C4-2B (cell line): ENCODE measurements around the gene EVI2A.
"Not testable (repeated sequence)": the region's sequence is repeated elsewhere in the genome, so short reads cannot be mapped to it uniquely, and the experiment has no call there.

ENCODE experiments used
- ZFX ChIP-seq: fragments of 450-650 bp; IDR thresholded peaks from 2 replicates; pipeline ENCODE4 v1.6.1; 2017
- TF ChIP-seq, protein P1 (sequence below): fragments of 450-650 bp; conservative IDR thresholded peaks from 2 replicates; pipeline ENCODE4 v1.5.1; 2017; ENCODE audit warnings: mild to moderate bottlenecking

- TF ChIP-seq, protein P1, sequence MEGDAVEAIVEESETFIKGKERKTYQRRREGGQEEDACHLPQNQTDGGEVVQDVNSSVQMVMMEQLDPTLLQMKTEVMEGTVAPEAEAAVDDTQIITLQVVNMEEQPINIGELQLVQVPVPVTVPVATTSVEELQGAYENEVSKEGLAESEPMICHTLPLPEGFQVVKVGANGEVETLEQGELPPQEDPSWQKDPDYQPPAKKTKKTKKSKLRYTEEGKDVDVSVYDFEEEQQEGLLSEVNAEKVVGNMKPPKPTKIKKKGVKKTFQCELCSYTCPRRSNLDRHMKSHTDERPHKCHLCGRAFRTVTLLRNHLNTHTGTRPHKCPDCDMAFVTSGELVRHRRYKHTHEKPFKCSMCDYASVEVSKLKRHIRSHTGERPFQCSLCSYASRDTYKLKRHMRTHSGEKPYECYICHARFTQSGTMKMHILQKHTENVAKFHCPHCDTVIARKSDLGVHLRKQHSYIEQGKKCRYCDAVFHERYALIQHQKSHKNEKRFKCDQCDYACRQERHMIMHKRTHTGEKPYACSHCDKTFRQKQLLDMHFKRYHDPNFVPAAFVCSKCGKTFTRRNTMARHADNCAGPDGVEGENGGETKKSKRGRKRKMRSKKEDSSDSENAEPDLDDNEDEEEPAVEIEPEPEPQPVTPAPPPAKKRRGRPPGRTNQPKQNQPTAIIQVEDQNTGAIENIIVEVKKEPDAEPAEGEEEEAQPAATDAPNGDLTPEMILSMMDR = not testable (repeated sequence)
- TF ChIP-seq ZFX = not testable (repeated sequence)
These were observed 9.2 kb downstream of the EVI2A start for GRCh38 chr17:31312223-31312622.
